PC-9 (cell line): ENCODE measurements around the gene HHLA2. TPM values are rescaled to one million over a fixed set of nuclear protein-coding genes. Genes with fewer than 3 reads are reported as not detected.

Source experiments
- BruUV-seq: library from RNA; stranded (reverse); fragments of 400-500 nt; replicated peaks from 2 replicates; lab custom pipeline; 2021; lab: Mats Ljungman, UMichigan
- CTCF ChIA-PET: fragments of 300-600 bp; sonication (Branson Sonifier 250); formaldehyde crosslinking; loops from one replicate; lab custom pipeline; 2022; ENCODE audit warnings: antibody characterized with exemption; lab: Charles Lee
- POLR2A ChIA-PET: fragments of 300-600 bp; sonication (Branson Sonifier 250); formaldehyde crosslinking; loops from one replicate; lab custom pipeline; 2022; ENCODE audit warnings: antibody characterized with exemption; ENCODE audit not compliant: unreplicated experiment; lab: Charles Lee
- DNase-seq, 2 experiments: peaks; one replicate each; pipeline versions ENCODE4 v3.0.0 to v3.0.0-alpha.2; 2015 to 2022; ENCODE audit warnings: mixed read lengths in 1 of 2
- H2AFZ ChIP-seq: fragments of 200-600 bp; sonication (generic); 2 replicates; pipeline ENCODE4 v1.8.1; 2017; ENCODE audit warnings: antibody characterized with exemption
- H3F3A ChIP-seq: fragments of 200-600 bp; sonication (generic); 2 replicates; pipeline ENCODE4 v1.8.1; 2017; ENCODE audit warnings: antibody characterized with exemption, mild to moderate bottlenecking, low read depth; ENCODE audit not compliant: insufficient read depth
- H3K27ac ChIP-seq: fragments of 200-600 bp; sonication (generic); 2 replicates; pipeline ENCODE4 v1.6.1; 2016; ENCODE audit warnings: mixed run types
- H3K27me3 ChIP-seq: fragments of 200-600 bp; sonication (generic); 2 replicates; pipeline ENCODE4 v1.6.1; 2016; ENCODE audit warnings: low read depth, mixed run types; ENCODE audit not compliant: insufficient read depth
- H3K36me3 ChIP-seq: fragments of 200-600 bp; sonication (generic); 2 replicates; pipeline ENCODE4 v1.6.1; 2016; ENCODE audit warnings: low read depth, mixed run types
- H3K4me1 ChIP-seq: fragments of 200-600 bp; sonication (generic); replicated peaks from 2 replicates; pipeline ENCODE4 v1.6.1; 2016; ENCODE audit warnings: mixed run types; ENCODE audit not compliant: insufficient read depth
- H3K4me2 ChIP-seq: fragments of 200-600 bp; sonication (generic); 2 replicates; pipeline ENCODE4 v1.6.1; 2017; ENCODE audit warnings: mixed run types
- H3K4me3 ChIP-seq: fragments of 200-600 bp; sonication (generic); 2 replicates; pipeline ENCODE4 v1.6.1; 2016; ENCODE audit warnings: mixed run types
- H3K79me2 ChIP-seq: fragments of 200-600 bp; sonication (generic); 2 replicates; pipeline ENCODE4 v1.6.1; 2017; ENCODE audit warnings: low read depth, mixed run types
- H3K9me2 ChIP-seq: fragments of 200-600 bp; sonication (generic); 2 replicates; pipeline ENCODE4 v1.8.1; 2017; ENCODE audit warnings: mild to moderate bottlenecking; ENCODE audit not compliant: insufficient read depth
- H3K9me3 ChIP-seq: fragments of 200-600 bp; sonication (generic); 2 replicates; pipeline ENCODE4 v1.8.1; 2016; ENCODE audit warnings: low read depth; ENCODE audit not compliant: insufficient read depth
- H4K20me1 ChIP-seq: fragments of 200-600 bp; sonication (generic); 2 replicates; pipeline ENCODE4 v1.8.1; 2017; ENCODE audit not compliant: insufficient read depth
- EZH2 ChIP-seq: fragments of 200-600 bp; sonication (generic); IDR thresholded peaks from 2 replicates; pipeline ENCODE4 v1.8.0; 2017; ENCODE audit warnings: antibody characterized with exemption, low read depth
- intact Hi-C: fragments of 100-400 bp; cut with micrococcal nuclease; formaldehyde crosslinking; loops from one replicate; pipeline ENCODE4 v1.10.0; 2022; ENCODE audit not compliant: unreplicated experiment
- total RNA-seq: library from RNA; stranded (reverse); gene quantifications from 2 replicates; pipeline ENCODE4 v1.2.3, GENCODE V29; 2021
- TF ChIP-seq, protein P1 (sequence below): fragments of 200-600 bp; sonication (generic); conservative IDR thresholded peaks from 2 replicates; pipeline ENCODE4 v1.6.1; 2017; ENCODE audit warnings: mixed run types, antibody characterized with exemption, mild to moderate bottlenecking, moderate library complexity

HHLA2 gene
- total RNA-seq, 1 experiment from 2014 or later, result not detected

DNA sequence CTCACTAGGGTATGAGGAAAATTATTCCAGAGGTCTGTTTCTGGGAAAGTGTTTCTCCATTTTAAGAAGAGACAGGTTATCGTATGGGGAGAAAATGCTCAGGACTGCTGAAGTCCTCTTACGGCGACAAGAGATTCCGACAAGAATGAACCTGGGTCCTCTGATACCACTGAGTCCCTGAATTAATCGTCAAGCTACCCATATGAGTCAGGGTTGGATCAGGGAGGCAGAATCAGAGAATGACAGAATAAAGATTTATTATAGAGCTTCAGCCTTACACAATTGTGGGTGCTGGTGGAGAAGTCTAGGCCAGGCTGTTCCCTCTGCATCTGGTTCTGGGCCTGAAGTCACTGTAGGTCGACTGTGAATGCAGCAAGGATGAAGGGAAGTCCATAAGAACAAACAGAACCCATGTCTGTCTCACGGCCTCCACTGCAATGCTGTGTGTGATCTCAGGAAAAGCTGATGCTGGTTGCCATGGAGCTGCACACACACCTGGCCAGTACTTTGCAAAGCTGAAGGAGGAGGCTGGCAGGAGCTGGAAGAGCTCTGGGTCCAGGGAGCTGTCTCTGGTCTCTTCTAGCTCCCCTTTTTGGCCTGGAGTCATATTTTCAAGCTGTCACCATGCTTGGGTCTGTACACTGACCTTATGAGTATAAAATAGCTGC lies 83.9 kb downstream of the HHLA2 start:
- Histone ChIP-seq H3K27ac (no peak overlapping the region), H3K4me2 (no peak overlapping the region), H3K9me3 (no peaks in the 10 kb centered on the region), H3K9me2 (no peaks in the 10 kb centered on the region), H3K79me2 (no peaks in the 10 kb centered on the region), H3K27me3 (no peaks in the 10 kb centered on the region), H3K36me3 (no peaks in the 10 kb centered on the region), H4K20me1 (no peaks in the 10 kb centered on the region), H2AFZ (no peak overlapping the region), H3F3A (no peaks in the 10 kb centered on the region), H3K4me3 (no peak overlapping the region), H3K4me1 (no peaks in the 10 kb centered on the region)
- POLR2A ChIA-PET, result no interaction called here
- no TSS peak for BruUV-seq
- CTCF ChIA-PET, result no interaction called here
- no peak for DNase-seq
- no peak for TF ChIP-seq EZH2
- TF ChIP-seq, protein P1, sequence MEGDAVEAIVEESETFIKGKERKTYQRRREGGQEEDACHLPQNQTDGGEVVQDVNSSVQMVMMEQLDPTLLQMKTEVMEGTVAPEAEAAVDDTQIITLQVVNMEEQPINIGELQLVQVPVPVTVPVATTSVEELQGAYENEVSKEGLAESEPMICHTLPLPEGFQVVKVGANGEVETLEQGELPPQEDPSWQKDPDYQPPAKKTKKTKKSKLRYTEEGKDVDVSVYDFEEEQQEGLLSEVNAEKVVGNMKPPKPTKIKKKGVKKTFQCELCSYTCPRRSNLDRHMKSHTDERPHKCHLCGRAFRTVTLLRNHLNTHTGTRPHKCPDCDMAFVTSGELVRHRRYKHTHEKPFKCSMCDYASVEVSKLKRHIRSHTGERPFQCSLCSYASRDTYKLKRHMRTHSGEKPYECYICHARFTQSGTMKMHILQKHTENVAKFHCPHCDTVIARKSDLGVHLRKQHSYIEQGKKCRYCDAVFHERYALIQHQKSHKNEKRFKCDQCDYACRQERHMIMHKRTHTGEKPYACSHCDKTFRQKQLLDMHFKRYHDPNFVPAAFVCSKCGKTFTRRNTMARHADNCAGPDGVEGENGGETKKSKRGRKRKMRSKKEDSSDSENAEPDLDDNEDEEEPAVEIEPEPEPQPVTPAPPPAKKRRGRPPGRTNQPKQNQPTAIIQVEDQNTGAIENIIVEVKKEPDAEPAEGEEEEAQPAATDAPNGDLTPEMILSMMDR, result no peak
- intact Hi-C loops, result no loop called here

DNA sequence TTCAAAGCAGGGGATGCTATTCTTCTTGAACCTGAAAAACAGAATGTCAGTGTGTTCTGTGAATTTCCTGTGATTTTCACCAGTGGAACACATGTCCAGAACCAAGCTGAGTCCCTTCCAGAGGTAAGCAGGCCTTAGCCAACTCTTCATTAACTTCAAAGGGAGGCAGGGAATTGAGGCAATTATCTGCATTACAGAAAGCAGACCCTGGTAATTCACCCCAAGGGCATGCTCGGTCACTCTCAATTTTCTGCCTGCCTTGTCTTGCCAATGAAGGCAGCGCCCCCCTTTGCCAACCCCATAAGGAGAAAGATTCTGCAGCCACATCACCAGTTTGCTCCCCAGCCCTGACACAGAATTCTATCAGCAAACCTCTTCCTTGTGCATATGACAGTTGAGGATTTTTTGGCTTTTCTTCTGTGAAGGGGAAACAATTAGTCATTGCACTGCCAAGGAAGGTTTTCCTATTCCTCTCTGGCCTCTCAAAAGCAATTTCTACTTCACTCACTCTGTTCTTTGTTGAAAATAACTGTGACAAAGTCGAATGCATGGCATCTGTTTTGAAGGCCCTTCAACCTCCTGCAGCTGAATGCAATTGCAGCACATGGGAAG lies 85.3 kb downstream of the HHLA2 start:
- no peaks in the 10 kb centered on the region for H3K9me3 ChIP-seq
- H4K20me1 ChIP-seq, result no peaks in the 10 kb centered on the region
- H3K27me3 ChIP-seq, result no peaks in the 10 kb centered on the region
- intact Hi-C loops, result no loop called here
- no peaks in the 10 kb centered on the region for H3K4me1 ChIP-seq
- TF ChIP-seq, protein P1, result no peak
- TF ChIP-seq EZH2, result no peak
- no peak overlapping the region for H2AFZ ChIP-seq
- H3F3A ChIP-seq, result no peaks in the 10 kb centered on the region
- no peaks in the 10 kb centered on the region for H3K36me3 ChIP-seq
- no peak overlapping the region for H3K4me2 ChIP-seq
- H3K4me3 ChIP-seq, result no peak overlapping the region
- H3K9me2 ChIP-seq, result no peaks in the 10 kb centered on the region
- BruUV-seq, result no TSS peak
- no peak overlapping the region for H3K27ac ChIP-seq
- no peak for DNase-seq
- no peaks in the 10 kb centered on the region for H3K79me2 ChIP-seq
- CTCF ChIA-PET, result no interaction called here
- POLR2A ChIA-PET, result no interaction called here

DNA sequence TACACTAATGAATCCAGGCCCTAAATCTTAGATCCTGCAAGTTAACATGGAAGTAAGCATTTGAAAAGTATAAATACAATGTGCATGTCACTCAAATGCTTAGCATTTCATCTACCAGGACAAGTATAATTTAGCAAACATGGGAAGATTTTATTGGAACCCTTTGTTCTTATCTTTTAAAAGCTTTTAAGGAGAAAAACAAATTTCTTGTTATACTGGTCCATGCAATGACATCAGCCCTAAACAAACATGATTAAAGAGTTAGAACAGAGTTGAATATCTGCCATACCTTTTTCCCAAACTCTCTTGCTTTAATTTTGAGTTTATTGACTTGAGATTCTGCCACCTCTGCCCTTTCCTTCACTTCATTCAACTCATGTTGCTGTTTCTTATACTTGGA lies 87.0 kb downstream of the HHLA2 start:
- CTCF ChIA-PET, result no interaction called here
- no peaks in the 10 kb centered on the region for H3K27me3 ChIP-seq
- H3K4me3 ChIP-seq, result no peak overlapping the region
- H3K9me3 ChIP-seq, result no peaks in the 10 kb centered on the region
- H3K9me2 ChIP-seq, result no peaks in the 10 kb centered on the region
- POLR2A ChIA-PET, result no interaction called here
- BruUV-seq, result no TSS peak
- no peaks in the 10 kb centered on the region for H4K20me1 ChIP-seq
- TF ChIP-seq EZH2, result no peak
- TF ChIP-seq, protein P1, result no peak
- H2AFZ ChIP-seq, result no peak overlapping the region
- DNase-seq, result no peak
- intact Hi-C loops, result no loop called here
- no peaks in the 10 kb centered on the region for H3F3A ChIP-seq
- no peaks in the 10 kb centered on the region for H3K79me2 ChIP-seq
- H3K27ac ChIP-seq, result no peak overlapping the region
- H3K4me2 ChIP-seq, result no peak overlapping the region
- 0 out of 2 replicates have a peak, but pooled peaks cover 5% of the 10 kb centered on the region for H3K4me1 ChIP-seq
- H3K36me3 ChIP-seq, result no peaks in the 10 kb centered on the region
